ENCODE measurements around the gene MTHFD2L. TPM values are rescaled to one million over a fixed set of nuclear protein-coding genes. Genes with fewer than 3 reads are reported as not detected.
A peak's percentile ranks its signal among the peaks of the same experiment; 100 is the strongest.

MTHFD2L gene
- total RNA-seq: 16.3 TPM
- polyA plus RNA-seq (ENCODE audit: insufficient read depth, low read depth, low replicate concordance): 12.3 TPM
- long read RNA-seq, donor 1, transcript MTHFD2L-208 (2 exons, 2,363 nt): major isoform, 20 of 21 reads
- long read RNA-seq, donor 1, partial matches to known transcripts: 0 of 21 reads
- long read RNA-seq, donor 1, other reads (novel, unspliced or antisense): 0 of 21 reads
- long read RNA-seq, donor 2, transcript MTHFD2L-208 (2 exons, 2,363 nt): major isoform, 10 of 11 reads
- long read RNA-seq, donor 2, partial matches to known transcripts: 0 of 11 reads
- long read RNA-seq, donor 2, other reads (novel, unspliced or antisense): 0 of 11 reads
- long read RNA-seq, donor 3, transcript MTHFD2L-208 (2 exons, 2,363 nt): major isoform, 26 of 27 reads
- long read RNA-seq, donor 3, partial matches to known transcripts: 0 of 27 reads
- long read RNA-seq, donor 3, other reads (novel, unspliced or antisense): 0 of 27 reads
- long read RNA-seq, donor 4, transcript MTHFD2L-208 (2 exons, 2,363 nt): major isoform, 12 of 12 reads
- long read RNA-seq, donor 4, partial matches to known transcripts: 0 of 12 reads
- long read RNA-seq, donor 4, other reads (novel, unspliced or antisense): 0 of 12 reads
- long read RNA-seq, donor 5, partial matches to known transcripts: 0 of 2 reads
- long read RNA-seq, donor 5, other reads (novel, unspliced or antisense): 0 of 2 reads
- long read RNA-seq, donor 6, transcript MTHFD2L-208 (2 exons, 2,363 nt): major isoform, 35 of 36 reads
- long read RNA-seq, donor 6, partial matches to known transcripts: 0 of 36 reads
- long read RNA-seq, donor 6, other reads (novel, unspliced or antisense): 0 of 36 reads
- long read RNA-seq, donor 7, transcript MTHFD2L-208 (2 exons, 2,363 nt): major isoform, 7 of 16 reads
- long read RNA-seq, donor 7, partial matches to known transcripts: 1 of 16 reads
- long read RNA-seq, donor 7, other reads (novel, unspliced or antisense): 6 of 16 reads
- long read RNA-seq, donor 8, transcript MTHFD2L-208 (2 exons, 2,363 nt): major isoform, 19 of 20 reads
- long read RNA-seq, donor 8, partial matches to known transcripts: 0 of 20 reads
- long read RNA-seq, donor 8, other reads (novel, unspliced or antisense): 0 of 20 reads
- long read RNA-seq, donor 9, transcript MTHFD2L-208 (2 exons, 2,363 nt): major isoform, 12 of 13 reads
- long read RNA-seq, donor 9, partial matches to known transcripts: 0 of 13 reads
- long read RNA-seq, donor 9, other reads (novel, unspliced or antisense): 0 of 13 reads
- long read RNA-seq, donor 10, transcript MTHFD2L-208 (2 exons, 2,363 nt): major isoform, 14 of 14 reads
- long read RNA-seq, donor 10, partial matches to known transcripts: 0 of 14 reads
- long read RNA-seq, donor 10, other reads (novel, unspliced or antisense): 0 of 14 reads

GRCh38 chr4:74157561-74158465 lies at the start of gene MTHFD2L:
Gene MTHFD2L (plus strand): TSS chr4:74158118. CDS start chr4:74158139, 21 bp downstream.
- Histone ChIP-seq H3K4me1 (ENCODE audit: control insufficient read depth in 2 of 3, insufficient read depth in 2 of 3, low read depth in 1 of 3, low read length in 3 of 3) (peaks cover 0 to 6% (median 0%) of the 10 kb centered on the region in 3 donors), H3K9ac (ENCODE audit: low read length in 3 of 3) (peak within 1 kb of the TSS; percentile 63 to 86 (median 75)), H3K36me3 (ENCODE audit: control insufficient read depth in 2 of 3, insufficient read depth in 3 of 3, low read length in 3 of 3) (no peaks in the 10 kb centered on the region), H3K27me3 (ENCODE audit: control insufficient read depth, insufficient read depth, low read length) (no peaks in the 10 kb centered on the region), H3K4me3 (ENCODE audit: low read length in 3 of 3) (peak within 1 kb of the TSS; percentile 71 to 86 (median 78)), H3K27ac (ENCODE audit: low read depth in 2 of 2, low read length in 2 of 2) (peak within 1 kb of the TSS; percentile 84 to 93), H3K9me3 (ENCODE audit: control insufficient read depth in 2 of 3, insufficient read depth in 1 of 3, low read length in 3 of 3) (no peaks in the 10 kb centered on the region)
- FAIRE-seq (no peak), DNase-seq (peak; percentile 96 to 98 (median 97))
- TF ChIP-seq CTCF (IDR thresholded peaks at IDR 0.05; ENCODE audit: borderline replicate concordance, extremely low read depth, insufficient read depth): no peak
- intact Hi-C loops (cut with DNase I): no loop called here

- FAIRE-seq: no peak
- no peak for TF ChIP-seq CTCF (IDR thresholded peaks at IDR 0.05; ENCODE audit: borderline replicate concordance, extremely low read depth, insufficient read depth)
- Histone ChIP-seq H3K36me3 (ENCODE audit: control insufficient read depth in 2 of 3, insufficient read depth in 3 of 3, low read length in 3 of 3) (no peaks in the 10 kb centered on the region), H3K4me3 (ENCODE audit: low read length in 3 of 3) (no peak overlapping the region), H3K27ac (ENCODE audit: low read depth in 2 of 2, low read length in 2 of 2) (no peak overlapping the region), H3K9me3 (ENCODE audit: control insufficient read depth in 2 of 3, insufficient read depth in 1 of 3, low read length in 3 of 3) (no peaks in the 10 kb centered on the region), H3K27me3 (ENCODE audit: control insufficient read depth, insufficient read depth, low read length) (no peaks in the 10 kb centered on the region), H3K9ac (ENCODE audit: low read length in 3 of 3) (no peak overlapping the region), H3K4me1 (ENCODE audit: control insufficient read depth in 2 of 3, insufficient read depth in 2 of 3, low read depth in 1 of 3, low read length in 3 of 3) (peaks cover 0 to 9% (median 8%) of the 10 kb centered on the region in 3 donors)
- intact Hi-C loops (cut with DNase I): no loop called here
- DNase-seq: no peak
Observed at GRCh38 chr4:74108457-74109115, 49.3 kb upstream of the MTHFD2L start.

Measured in kidney (tissue), 22 donors.